Body of pancreas (tissue), 4 donors: ENCODE data around the gene MAP3K12. TPM values are rescaled to one million over a fixed set of nuclear protein-coding genes. Genes with fewer than 3 reads are reported as not detected.

Experiments used
- ATAC-seq: fragments of 150-250 bp; one replicate; pipeline ENCODE4 v1.9.1; 2016
- DNase-seq, 4 donors: peaks; one replicate each; pipeline ENCODE4 v3.0.0-alpha.2; 2019
- H3K27ac ChIP-seq, 4 donors: fragments of 200-600 bp; sonication (generic); 1 replicate in 3 of 4; 2 replicates in 1 of 4; pipeline versions ENCODE4 v1.5.1 to v1.6.1; 2016 to 2019; ENCODE audit warnings: mild to moderate bottlenecking in 1 of 4, mixed read lengths in 1 of 4, moderate library complexity in 1 of 4
- H3K27me3 ChIP-seq, 2 donors: fragments of 200-600 bp; sonication (generic); one replicate each; pipeline ENCODE4 v1.6.0; 2016; ENCODE audit warnings: mild to moderate bottlenecking in 1 of 2
- H3K36me3 ChIP-seq, 2 donors: fragments of 200-600 bp; sonication (generic); replicated peaks in 1 of 2; 2 replicates each; pipeline ENCODE4 v1.5.1; 2016; ENCODE audit warnings: low read depth in 2 of 2; ENCODE audit not compliant: insufficient read depth in 1 of 2
- H3K4me1 ChIP-seq: fragments of 200-600 bp; sonication (generic); one replicate; pipeline ENCODE4 v1.6.0; 2016
- H3K4me3 ChIP-seq, 2 donors: fragments of 200-600 bp; sonication (generic); 1 replicate in 1 of 2; 2 replicates in 1 of 2; pipeline ENCODE4 v1.5.1; 2016 to 2019
- H3K9me3 ChIP-seq, 3 donors: fragments of 200-600 bp; sonication (generic); 1 replicate in 2 of 3; 2 replicates in 1 of 3; pipeline ENCODE4 v1.5.1; 2016
- POLR2A ChIP-seq, 3 donors: fragments of 450-650 bp; IDR thresholded peaks; one replicate each; pipeline ENCODE4 v1.6.1; 2016; ENCODE audit warnings: antibody characterized with exemption in 3 of 3, mild to moderate bottlenecking in 2 of 3
- WGBS, 2 donors: methylation state at CpG; one replicate each; pipeline ENCODE4 v1.1.5; 2017; 5-methylcytosine and 5-hydroxymethylcytosine counted together
- intact Hi-C: fragments of 100-400 bp; cut with DNase I; formaldehyde crosslinking; loops from one replicate; pipeline ENCODE4 v1.15.1; 2023
- total RNA-seq, 2 donors: library from RNA; depleted of rRNA; stranded (reverse); fragments of >200 nt; gene quantifications; one replicate each; pipeline ENCODE4 v1.1.0, GENCODE V29; 2016
- TF ChIP-seq, protein P1 (sequence below), 7 experiments: fragments of 450-650 bp in 4 of 7; fragments of 200-600 bp in 3 of 7; sonication (generic) in 3 of 7; IDR thresholded peaks; one replicate each; pipeline ENCODE4 v1.5.1; 2016 to 2019; ENCODE audit warnings: antibody characterized with exemption in 7 of 7

Gene MAP3K12
- total RNA-seq, 2 donors from 2014 or later: 10.9 to 34.6 TPM

DNA sequence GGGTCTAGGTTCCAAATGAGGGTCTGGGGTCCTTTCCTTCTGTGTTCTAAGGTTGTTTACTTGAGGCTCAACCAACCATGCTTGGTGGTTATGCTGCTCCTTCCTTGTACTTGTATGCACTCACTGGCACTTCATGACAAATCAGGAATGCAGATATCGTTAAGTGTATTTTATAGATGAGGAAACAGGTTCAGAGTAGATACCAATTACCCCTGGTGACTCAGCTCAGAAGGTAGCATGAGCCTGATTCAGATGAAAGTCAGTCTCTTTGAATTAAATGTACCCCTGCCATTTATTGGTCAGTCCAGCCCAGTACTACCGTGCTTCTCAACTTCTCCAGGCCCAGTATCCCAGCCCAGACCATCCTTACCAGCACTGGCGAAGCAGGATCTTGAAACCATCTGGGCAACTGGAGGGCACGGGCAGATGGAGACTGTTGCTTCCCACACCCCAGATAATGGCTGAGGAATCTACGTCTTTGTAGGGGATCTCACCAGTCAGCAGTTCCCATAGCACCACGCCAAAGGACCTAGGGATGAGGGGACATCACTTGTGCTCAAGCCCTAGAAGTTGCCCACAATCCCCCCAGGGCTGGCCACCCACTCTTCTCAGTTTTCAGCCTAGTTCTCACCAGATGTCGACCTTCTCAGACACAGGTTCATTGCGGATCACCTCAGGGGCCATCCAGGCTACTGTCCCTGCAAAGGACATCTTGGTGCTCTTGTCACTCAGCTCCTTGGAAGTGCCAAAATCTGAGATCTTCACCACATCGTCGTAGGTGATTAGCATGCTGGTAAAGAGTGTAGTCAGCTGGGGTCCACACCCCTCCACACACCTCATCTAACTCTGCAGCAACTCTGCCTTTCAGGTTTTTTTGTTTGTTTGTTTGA lies 14.3 kb downstream of the MAP3K12 start:
- Histone ChIP-seq H3K4me3 (no peak overlapping the region), H3K9me3 (no peaks in the 10 kb centered on the region)
- intact Hi-C loops: no loop called here

DNA sequence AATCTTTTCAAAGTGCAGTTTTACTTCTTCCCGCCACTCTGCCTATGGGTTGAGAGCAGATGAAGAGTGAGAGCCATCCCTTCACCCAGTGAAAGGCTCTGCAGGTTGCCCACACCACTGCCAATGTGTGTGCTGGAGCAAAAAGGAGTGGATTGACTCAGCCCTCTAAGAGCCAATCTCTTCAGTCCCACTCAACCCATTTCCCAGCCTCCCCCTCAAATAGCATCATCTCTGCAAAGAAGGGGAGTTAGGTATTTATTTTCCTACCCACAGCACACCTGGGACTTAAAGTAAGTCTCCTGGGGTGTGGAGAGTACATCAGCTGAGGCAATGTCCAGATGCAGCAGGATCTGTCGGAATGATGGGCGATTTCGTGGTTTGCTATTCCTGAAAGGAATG lies 15.3 kb downstream of the MAP3K12 start:
- Histone ChIP-seq H3K4me3 (no peak overlapping the region), H3K36me3 (peaks cover 5 to 31% of the 10 kb centered on the region in 2 donors), H3K9me3 (no peaks in the 10 kb centered on the region), H3K27ac (no peak overlapping the region), H3K27me3 (no peaks in the 10 kb centered on the region), H3K4me1 (no peaks in the 10 kb centered on the region)
- peak; percentile 4 for ATAC-seq
- intact Hi-C loops: no loop called here
- peak in 1 of 4 donors; percentile 5 for DNase-seq
- WGBS, 2 donors: 87 to 94% methylated on average over 4 of the region's 4 CpGs
- TF ChIP-seq, protein P1, sequence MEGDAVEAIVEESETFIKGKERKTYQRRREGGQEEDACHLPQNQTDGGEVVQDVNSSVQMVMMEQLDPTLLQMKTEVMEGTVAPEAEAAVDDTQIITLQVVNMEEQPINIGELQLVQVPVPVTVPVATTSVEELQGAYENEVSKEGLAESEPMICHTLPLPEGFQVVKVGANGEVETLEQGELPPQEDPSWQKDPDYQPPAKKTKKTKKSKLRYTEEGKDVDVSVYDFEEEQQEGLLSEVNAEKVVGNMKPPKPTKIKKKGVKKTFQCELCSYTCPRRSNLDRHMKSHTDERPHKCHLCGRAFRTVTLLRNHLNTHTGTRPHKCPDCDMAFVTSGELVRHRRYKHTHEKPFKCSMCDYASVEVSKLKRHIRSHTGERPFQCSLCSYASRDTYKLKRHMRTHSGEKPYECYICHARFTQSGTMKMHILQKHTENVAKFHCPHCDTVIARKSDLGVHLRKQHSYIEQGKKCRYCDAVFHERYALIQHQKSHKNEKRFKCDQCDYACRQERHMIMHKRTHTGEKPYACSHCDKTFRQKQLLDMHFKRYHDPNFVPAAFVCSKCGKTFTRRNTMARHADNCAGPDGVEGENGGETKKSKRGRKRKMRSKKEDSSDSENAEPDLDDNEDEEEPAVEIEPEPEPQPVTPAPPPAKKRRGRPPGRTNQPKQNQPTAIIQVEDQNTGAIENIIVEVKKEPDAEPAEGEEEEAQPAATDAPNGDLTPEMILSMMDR (IDR thresholded peaks at IDR 0.05): no peak
- no peak for TF ChIP-seq POLR2A (IDR thresholded peaks at IDR 0.05)

More for the DNA sequence above, 14.3 kb downstream of the MAP3K12 start:
- Histone ChIP-seq H3K4me1 (no peaks in the 10 kb centered on the region), H3K27ac (no peak overlapping the region), H3K36me3 (peaks cover 5 to 27% of the 10 kb centered on the region in 2 donors), H3K27me3 (no peaks in the 10 kb centered on the region)
- DNase-seq: peak in 1 of 4 donors; percentile 10
- TF ChIP-seq, protein P1 (IDR thresholded peaks at IDR 0.05): no peak
- TF ChIP-seq POLR2A (IDR thresholded peaks at IDR 0.05): no peak
- 77 to 81% methylated on average over 10 of the region's 10 CpGs for WGBS, 2 donors
- ATAC-seq: no peak

DNA sequence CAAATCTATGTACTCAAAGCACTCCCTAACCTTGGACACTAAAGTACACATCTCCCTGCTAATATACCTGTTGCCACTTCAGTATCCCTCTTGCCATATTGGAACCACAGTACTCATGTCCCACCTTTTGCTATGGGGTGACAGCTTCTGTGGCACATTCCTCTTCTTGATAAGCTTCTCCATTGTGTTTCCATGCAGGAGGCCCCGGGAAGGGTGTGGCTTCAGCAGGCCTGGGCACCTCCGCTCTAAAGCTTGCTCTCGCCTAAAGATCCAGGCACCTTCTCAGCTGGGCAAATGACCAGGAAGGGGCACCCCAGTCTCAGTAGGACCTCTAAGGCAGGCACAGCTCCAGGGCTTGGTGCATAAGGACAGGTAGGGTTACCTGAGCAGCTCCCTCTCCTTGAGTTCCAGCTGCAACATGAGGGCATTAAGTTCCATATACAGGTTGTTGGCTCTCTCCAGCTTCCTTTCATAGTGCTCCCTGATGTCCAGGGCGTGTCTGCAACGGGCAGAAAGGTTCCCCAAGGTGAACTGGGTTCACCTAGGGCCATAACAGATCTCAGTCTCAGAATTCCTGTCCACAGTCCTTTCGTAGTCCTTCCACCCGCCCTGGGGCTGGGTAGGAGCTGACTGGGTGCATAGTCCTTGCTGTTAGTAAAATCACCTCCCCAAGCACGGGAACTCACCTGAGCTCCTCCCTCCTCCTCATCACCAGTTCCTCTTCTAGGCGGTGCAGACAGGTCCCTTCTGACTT lies 15.9 kb downstream of the MAP3K12 start:
- no peak overlapping the region for H3K27ac ChIP-seq
- intact Hi-C loops: no loop called here
- TF ChIP-seq, protein P1 (IDR thresholded peaks at IDR 0.05): no peak
- no peak for TF ChIP-seq POLR2A (IDR thresholded peaks at IDR 0.05)
- 72% methylated on average over 7 to 9 of the region's 9 CpGs for whole genome bisulfite sequencing, 2 donors
- H3K36me3 ChIP-seq: peaks cover 5 to 35% of the 10 kb centered on the region in 2 donors
- no peaks in the 10 kb centered on the region for H3K9me3 ChIP-seq
- H3K4me3 ChIP-seq: no peak overlapping the region
- DNase-seq: peak in 1 of 4 donors; percentile 13
- H3K27me3 ChIP-seq: no peaks in the 10 kb centered on the region
- H3K4me1 ChIP-seq: no peaks in the 10 kb centered on the region
- peak; percentile 5 for ATAC-seq

DNA sequence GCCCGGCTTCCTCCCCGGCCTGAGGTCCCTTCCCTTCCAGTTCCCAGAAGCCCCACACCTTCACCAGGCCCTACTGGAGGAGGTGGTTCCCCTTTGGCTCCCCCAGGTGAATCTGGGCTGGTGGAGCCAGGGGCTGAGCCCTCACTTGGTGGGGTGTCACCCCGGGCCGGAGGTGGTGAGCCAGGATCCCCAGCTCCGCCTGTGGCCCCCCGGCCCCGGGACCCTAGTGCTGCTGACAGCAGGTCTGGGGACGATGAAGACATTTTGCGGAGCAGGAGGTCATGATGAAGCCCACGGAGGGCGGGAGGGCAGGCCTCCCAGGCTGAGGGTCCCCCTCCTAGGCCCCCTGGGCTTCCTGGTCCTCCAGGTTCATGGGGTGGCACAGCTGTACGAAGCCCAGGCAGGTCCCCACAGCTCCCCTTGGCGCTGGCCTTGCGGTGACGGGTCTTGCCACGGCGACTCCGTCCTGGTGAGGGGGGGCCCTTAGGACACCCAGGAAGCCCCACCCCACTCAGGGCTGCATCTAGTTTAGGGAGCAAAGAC lies 16.6 kb downstream of the MAP3K12 start:
- ATAC-seq (no peak), DNase-seq (peak in 1 of 4 donors; percentile 12)
- Histone ChIP-seq H3K27ac (peak overlapping the region in 1 of 4 donors; percentile 2), H3K4me1 (no peaks in the 10 kb centered on the region), H3K9me3 (no peaks in the 10 kb centered on the region), H3K4me3 (no peak overlapping the region), H3K27me3 (no peaks in the 10 kb centered on the region), H3K36me3 (peaks cover 5 to 37% of the 10 kb centered on the region in 2 donors)
- WGBS, 2 donors: 83 to 89% methylated on average over 2 to 12 of the region's 18 CpGs
- TF ChIP-seq, protein P1 (IDR thresholded peaks at IDR 0.05): no peak
- no peak for TF ChIP-seq POLR2A (IDR thresholded peaks at IDR 0.05)
- intact Hi-C loops: no loop called here
